ENCODE results near the gene CBX4. TPM values are rescaled to one million over a fixed set of nuclear protein-coding genes. Genes with fewer than 3 reads are reported as not detected.
"Not testable (repeated sequence)": the region's sequence is repeated elsewhere in the genome, so short reads cannot be mapped to it uniquely, and the experiment has no call there.

CBX4 gene
- total RNA-seq, 3 donors from 2014 or later, result 11.5 to 20.6 (median 13.4) TPM

DNA sequence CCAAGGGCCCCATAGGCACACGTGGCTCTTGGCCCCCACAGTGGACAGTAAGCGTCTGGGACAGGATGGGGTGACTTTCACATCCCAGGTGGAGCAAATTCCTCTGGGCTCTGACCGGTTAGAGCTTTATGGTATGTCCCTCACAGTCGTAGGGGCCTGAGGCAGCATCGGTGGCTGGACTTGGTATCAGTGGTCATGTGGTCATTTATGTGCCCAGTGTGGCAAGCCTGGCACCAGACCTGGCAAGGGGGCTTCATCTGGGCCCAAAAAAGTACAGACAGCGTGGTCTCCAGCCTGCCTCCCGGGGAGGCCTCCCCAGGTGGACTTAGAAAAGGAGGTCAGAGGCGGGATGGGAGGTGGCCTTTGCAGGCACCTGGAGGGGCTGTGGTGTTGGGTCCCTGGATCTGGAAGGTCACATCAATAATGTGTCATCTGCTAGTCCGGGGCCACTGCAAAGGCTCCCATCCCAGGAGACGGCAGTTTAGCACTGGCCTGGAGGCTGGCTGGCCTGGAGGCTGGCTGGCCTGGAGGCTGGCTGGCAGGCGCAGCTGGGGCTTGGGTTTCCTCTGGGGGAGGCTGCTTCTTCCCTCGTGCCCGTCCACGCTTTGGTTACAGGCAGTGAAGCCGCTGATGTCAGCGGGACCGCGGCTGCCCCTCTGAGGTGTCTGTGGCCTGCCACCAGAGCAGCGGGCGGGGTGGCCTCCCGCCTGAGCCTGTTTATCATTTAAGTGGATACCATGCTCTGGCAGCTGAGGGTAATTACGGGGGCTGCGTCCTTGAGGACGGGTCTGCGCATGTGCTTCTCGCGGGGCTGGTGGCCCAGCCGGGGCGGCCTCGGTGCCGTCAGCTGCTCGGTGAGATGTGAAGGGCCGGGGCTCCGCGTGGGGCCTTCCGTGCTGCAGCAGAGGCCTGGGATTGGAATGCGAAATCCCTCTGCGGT is 20.7 kb upstream of the CBX4 start:
- Histone ChIP-seq H3K4me3 (no peak overlapping the region), H3K4me1 (no peaks in the 10 kb centered on the region), H3K27me3 (peaks cover 0 to 25% of the 10 kb centered on the region in 2 donors), H3K27ac (no peak overlapping the region), H3K9me3 (no peaks in the 10 kb centered on the region), H3K36me3 (no peaks in the 10 kb centered on the region)
- TF ChIP-seq POLR2AphosphoS5 (IDR thresholded peaks at IDR 0.05), result no peak
- TF ChIP-seq, protein P1, sequence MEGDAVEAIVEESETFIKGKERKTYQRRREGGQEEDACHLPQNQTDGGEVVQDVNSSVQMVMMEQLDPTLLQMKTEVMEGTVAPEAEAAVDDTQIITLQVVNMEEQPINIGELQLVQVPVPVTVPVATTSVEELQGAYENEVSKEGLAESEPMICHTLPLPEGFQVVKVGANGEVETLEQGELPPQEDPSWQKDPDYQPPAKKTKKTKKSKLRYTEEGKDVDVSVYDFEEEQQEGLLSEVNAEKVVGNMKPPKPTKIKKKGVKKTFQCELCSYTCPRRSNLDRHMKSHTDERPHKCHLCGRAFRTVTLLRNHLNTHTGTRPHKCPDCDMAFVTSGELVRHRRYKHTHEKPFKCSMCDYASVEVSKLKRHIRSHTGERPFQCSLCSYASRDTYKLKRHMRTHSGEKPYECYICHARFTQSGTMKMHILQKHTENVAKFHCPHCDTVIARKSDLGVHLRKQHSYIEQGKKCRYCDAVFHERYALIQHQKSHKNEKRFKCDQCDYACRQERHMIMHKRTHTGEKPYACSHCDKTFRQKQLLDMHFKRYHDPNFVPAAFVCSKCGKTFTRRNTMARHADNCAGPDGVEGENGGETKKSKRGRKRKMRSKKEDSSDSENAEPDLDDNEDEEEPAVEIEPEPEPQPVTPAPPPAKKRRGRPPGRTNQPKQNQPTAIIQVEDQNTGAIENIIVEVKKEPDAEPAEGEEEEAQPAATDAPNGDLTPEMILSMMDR (IDR thresholded peaks at IDR 0.05), result no peak
- TF ChIP-seq POLR2A (IDR thresholded peaks at IDR 0.05), result no peak
- no peak for DNase-seq (ENCODE audit: low spot score in 2 of 2)
- intact Hi-C loops (cut with DNase I; ENCODE audit: low total_unique reads), result loop anchor here (10.0 kb wide), 1 partner anchor 1625 kb away; the partner anchor contains the start of gene TMEM235

DNA sequence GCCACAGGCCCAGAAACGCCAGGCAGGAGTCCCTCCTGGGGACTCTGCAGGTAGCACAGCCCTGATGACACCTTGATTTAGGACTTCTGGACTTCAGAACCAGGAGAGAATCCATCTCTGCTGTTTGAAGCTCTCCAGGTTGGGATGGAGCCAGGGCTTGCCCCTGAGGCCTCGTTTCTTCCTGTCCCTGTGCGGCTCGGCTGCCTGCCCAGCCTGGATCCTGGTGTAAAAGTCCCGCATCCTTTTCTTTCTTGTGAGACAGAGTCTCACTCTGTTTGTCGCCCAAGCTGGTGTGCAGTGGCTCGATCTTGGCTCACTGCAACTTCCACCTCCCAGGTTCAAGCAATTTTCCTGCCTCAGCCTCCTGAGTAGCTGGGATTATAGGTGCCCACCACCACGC is 17.9 kb upstream of the CBX4 start:
- TF ChIP-seq, protein P1 (IDR thresholded peaks at IDR 0.05), result no peak
- TF ChIP-seq POLR2A (IDR thresholded peaks at IDR 0.05) (no peak), POLR2AphosphoS5 (IDR thresholded peaks at IDR 0.05) (no peak)
- no peaks in the 10 kb centered on the region for H3K36me3 ChIP-seq
- intact Hi-C loops (cut with DNase I; ENCODE audit: low total_unique reads), result loop anchor here (10.0 kb wide), 1 partner anchor 1622 kb away; the partner anchor contains the start of gene TMEM235
- peak in 1 of 2 donors; percentile 77 for DNase-seq (ENCODE audit: low spot score in 2 of 2)
- H3K9me3 ChIP-seq, result no peaks in the 10 kb centered on the region
- H3K4me1 ChIP-seq, result no peaks in the 10 kb centered on the region
- no peak overlapping the region for H3K27ac ChIP-seq
- H3K27me3 ChIP-seq, result peaks cover 0 to 9% of the 10 kb centered on the region in 2 donors
- H3K4me3 ChIP-seq, result no peak overlapping the region

DNA sequence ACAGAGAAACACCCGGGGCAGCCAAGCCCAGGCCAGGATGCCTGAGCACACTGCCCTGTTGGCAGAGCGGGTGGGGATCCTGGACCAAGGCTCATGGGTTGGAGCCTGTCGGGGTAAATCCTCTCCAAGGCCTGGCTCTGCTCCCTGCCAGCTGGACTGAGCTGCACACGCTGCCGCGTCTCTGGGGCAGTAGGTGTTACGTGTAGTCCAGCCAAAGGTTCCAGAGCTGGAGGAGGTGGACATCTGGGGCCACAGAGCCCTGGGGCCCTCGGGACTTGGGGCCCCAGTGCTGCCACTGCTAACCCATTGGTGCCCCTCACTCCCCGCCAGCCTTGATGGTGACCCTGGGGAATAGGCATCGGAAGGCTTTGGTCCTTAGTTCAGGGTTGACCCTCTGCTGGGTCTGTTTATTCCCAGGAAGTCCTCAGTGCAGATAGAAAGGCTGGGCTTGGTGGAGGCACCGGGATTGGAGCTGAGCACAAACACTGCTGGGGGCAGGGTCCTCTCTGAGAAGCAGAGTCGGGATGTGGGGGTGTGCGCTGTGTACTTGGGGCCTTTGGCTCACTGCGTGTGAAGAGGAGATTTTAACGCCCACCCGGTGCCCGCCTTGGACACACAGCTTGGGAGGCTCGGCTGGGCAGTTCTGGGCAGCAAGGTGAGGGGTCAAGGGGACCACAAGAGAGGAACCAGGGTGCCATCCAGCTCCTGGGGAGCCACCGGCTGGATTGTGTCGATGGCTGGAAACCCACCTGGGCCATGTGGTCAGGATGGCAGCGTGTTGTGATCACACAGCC is 16.3 kb upstream of the CBX4 start:
- Histone ChIP-seq H3K4me1 (no peaks in the 10 kb centered on the region), H3K27me3 (no peaks in the 10 kb centered on the region), H3K4me3 (no peak overlapping the region), H3K36me3 (no peaks in the 10 kb centered on the region), H3K27ac (no peak overlapping the region), H3K9me3 (no peaks in the 10 kb centered on the region)
- intact Hi-C loops (cut with DNase I; ENCODE audit: low total_unique reads), result loop anchor here (10.0 kb wide), 1 partner anchor 1621 kb away; the partner anchor contains the start of gene TMEM235
- TF ChIP-seq, protein P1 (IDR thresholded peaks at IDR 0.05), result no peak
- TF ChIP-seq POLR2AphosphoS5 (IDR thresholded peaks at IDR 0.05) (no peak), POLR2A (IDR thresholded peaks at IDR 0.05) (no peak)
- no peak for DNase-seq (ENCODE audit: low spot score in 2 of 2)

DNA sequence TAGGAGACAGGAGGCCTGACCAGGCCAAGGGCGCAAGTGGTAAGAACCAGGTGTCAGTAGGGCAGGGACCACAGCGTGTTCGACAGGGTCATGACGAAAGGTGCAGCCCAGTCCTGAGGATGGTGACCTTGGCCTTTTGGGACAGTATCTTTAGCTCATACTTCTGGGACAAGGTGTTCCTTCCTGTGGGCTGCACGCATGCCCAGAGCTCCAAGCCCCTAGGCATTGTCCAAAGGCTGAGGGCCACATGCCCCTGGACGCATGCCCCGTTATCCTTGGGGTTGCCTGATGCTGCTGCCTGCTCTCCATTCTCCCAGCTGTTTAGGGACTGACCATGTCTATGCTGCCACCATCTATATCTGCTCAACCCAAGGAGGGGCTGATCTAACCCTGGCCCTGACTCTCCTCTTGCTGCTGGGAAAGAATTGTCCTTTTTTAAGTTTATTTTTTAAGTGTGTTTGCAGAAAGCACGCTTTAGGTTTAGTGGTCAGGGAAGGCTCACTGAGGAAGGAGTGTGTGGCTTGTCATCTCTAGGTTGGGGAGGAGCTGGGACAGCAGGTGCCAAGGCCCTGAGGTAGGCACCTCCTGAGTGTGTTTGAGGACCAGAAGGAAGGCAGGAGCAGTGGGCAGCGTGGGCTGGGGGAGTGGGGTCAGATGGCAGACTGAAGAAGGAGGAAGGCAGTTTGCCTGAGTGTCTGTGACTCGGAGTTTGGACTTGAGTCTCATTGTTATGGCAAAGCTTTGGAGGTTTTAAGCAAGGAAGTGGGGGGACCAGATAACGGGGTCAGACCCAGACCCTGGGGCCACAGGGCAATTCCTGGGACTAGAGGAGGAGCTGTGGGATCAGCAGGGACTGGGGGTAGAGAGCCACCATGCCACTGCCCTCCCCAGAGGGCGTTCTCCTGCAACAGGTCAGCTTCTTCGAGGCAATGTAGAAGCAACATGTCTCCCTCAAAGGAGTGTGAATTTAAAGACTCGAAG is 15.1 kb upstream of the CBX4 start:
- TF ChIP-seq POLR2A (IDR thresholded peaks at IDR 0.05) (no peak), POLR2AphosphoS5 (IDR thresholded peaks at IDR 0.05) (no peak)
- TF ChIP-seq, protein P1 (IDR thresholded peaks at IDR 0.05), result no peak
- H3K4me3 ChIP-seq, result no peak overlapping the region
- no peak for DNase-seq (ENCODE audit: low spot score in 2 of 2)
- no peaks in the 10 kb centered on the region for H3K4me1 ChIP-seq
- H3K27me3 ChIP-seq, result no peaks in the 10 kb centered on the region
- no peaks in the 10 kb centered on the region for H3K36me3 ChIP-seq
- H3K9me3 ChIP-seq, result no peaks in the 10 kb centered on the region
- intact Hi-C loops (cut with DNase I; ENCODE audit: low total_unique reads), result loop anchor here (10.0 kb wide), 1 partner anchor 1620 kb away; the partner anchor contains the start of gene TMEM235
- H3K27ac ChIP-seq, result no peak overlapping the region

DNA sequence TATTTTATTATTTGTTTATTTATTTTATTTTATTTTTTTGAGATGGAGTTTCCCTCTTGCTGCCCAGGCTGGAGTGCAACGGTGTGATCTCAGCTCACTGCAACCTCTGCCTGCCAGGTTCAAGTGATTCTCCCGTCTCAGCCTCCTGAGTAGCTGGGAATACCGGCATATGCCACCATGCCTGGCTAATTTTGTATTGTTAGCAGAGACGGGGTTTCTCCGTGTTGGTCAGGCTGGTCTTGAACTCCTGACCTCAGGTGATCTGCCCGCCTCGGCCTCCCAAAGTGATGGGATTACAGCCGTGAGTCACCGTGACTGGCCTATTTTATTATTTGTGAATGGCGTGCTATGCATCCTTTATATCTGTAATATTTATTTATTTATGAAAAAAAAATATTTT is 13.9 kb upstream of the CBX4 start:
- H3K4me1 ChIP-seq; H3K27ac ChIP-seq; H3K27me3 ChIP-seq; H3K36me3 ChIP-seq; DNase-seq (ENCODE audit: low spot score in 2 of 2); H3K9me3 ChIP-seq: not testable (repeated sequence)
- intact Hi-C loops (cut with DNase I; ENCODE audit: low total_unique reads), result loop anchor here (10.0 kb wide), 1 partner anchor 1618 kb away; the partner anchor contains the start of gene TMEM235
- H3K4me3 ChIP-seq, result peak overlapping the region; percentile 11 to 52 (median 20)
